Right lung (tissue), 10 donors: ENCODE measurements around the gene INSM2. TPM values are rescaled to one million over a fixed set of nuclear protein-coding genes. Genes with fewer than 3 reads are reported as not detected.

Source experiments
- DNase-seq, 2 donors: peaks; one replicate each; pipeline ENCODE4 v3.0.0-alpha.2; 2013
- long read RNA-seq, 8 donors: transcript quantifications; one replicate each; lab custom pipeline, GENCODE V29; 2026
- polyA plus RNA-seq, 5 donors: library from polyadenylated mRNA; unstranded; fragments of 120-200 nt; gene quantifications; one replicate each; pipeline versions ENCODE4 v1.2.1 to v1.2.3, GENCODE V29; 2013; ENCODE audit warnings: inconsistent platforms in 1 of 5, low replicate concordance in 1 of 5; ENCODE audit not compliant: insufficient read length in 5 of 5, insufficient read depth in 1 of 5

INSM2 gene, protein sequence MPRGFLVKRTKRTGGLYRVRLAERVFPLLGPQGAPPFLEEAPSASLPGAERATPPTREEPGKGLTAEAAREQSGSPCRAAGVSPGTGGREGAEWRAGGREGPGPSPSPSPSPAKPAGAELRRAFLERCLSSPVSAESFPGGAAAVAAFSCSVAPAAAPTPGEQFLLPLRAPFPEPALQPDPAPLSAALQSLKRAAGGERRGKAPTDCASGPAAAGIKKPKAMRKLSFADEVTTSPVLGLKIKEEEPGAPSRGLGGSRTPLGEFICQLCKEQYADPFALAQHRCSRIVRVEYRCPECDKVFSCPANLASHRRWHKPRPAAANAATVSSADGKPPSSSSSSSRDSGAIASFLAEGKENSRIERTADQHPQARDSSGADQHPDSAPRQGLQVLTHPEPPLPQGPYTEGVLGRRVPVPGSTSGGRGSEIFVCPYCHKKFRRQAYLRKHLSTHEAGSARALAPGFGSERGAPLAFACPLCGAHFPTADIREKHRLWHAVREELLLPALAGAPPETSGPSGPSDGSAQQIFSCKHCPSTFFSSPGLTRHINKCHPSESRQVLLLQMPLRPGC
- polyA plus RNA-seq, result not detected
- long read RNA-seq, donor 1, result 0 reads
- long read RNA-seq, donor 2, result 0 reads
- long read RNA-seq, donor 3, result 0 reads
- long read RNA-seq, donor 4, result 0 reads
- long read RNA-seq, donor 5, result 0 reads
- long read RNA-seq, donor 6, result 0 reads
- long read RNA-seq, donor 7, result 0 reads
- long read RNA-seq, donor 8, result 0 reads

DNA sequence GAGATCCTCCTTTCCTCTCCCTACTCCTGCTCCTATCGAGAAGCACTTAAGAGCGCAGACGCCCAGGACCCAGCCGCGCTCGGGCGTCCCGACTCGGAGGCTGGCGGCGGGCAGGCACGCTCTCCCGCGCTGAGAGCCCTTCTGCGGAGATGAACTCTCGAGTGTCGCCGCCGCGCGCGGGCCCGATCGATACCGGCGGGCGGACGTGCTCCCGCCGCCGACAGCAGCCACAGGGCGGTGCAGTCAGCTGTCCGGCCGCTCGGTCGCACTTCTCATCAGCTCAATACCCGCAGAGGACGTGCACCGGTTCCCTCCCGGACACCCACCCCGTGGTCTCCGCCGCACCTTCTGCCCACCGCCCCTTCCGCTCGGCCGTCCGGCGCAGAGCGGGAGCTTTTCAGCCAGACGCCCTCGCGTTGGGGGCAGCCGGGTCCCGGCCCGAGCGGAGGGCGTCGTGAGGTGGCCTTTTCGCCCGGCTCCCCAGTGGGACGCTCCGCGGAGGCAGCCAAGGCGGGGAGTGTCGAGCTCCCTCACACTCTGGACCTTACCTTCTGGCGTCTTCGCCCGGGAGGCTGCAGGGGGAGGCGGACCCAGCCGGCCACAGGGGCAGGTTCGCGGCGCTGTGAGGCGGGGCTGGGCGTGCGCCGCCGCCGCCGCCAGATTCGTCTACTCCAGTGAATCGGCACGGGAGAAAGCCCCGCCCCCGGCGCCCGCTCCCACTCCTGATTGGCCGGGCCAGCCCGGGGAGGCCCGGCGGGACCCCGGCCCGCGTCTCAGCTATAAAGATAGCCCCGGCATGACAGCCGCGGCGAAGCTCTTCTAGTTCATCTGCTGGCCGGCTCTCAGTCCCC, at the start of gene INSM2:
Gene INSM2 (plus strand): TSS at position 808 of the 851 bp plus-strand sequence. CDS start 89 bp downstream, outside the sequence.
- DNase-seq, result peak; percentile 10 to 14

DNA sequence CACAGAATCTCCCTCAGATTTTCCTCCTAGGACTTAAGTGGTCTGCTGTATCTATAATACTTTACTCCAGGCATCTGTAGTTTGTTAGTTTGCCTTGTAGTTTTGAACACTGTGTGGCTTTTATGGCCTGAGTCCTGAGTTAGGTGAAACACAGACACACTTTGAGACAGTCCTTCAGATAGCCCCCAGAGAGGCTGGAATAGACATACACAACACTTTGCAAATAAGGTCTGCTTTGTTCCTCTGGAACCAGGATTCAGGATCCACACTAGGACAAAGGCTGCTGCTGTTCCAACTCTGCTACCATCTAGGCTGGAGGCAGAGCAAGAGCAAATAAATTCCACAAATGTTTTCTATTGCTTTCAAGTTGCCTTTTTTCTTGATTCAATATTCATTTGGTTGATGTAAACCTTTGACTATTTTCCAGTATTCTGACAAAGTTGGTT, 41.4 kb upstream of the INSM2 start:
- DNase-seq, result no peak

DNA sequence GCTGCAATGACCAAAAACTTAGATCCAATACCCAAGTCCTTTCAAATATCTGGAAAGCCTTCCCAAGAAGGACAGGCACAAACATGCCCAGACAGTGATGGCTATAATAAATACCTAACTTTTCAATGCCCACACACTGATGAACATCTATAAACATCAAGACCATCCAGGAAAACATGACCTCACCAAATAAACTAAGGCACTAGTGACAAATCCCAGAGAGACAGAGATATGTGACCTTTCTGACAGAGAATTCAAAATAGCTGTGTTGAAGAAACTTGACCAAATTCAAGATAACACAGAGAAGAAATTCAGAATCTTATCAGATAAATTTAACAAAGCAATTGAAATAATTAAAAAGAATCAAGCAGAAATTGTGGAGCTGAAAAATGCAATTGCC, 38.7 kb upstream of the INSM2 start:
- no peak for DNase-seq

DNA sequence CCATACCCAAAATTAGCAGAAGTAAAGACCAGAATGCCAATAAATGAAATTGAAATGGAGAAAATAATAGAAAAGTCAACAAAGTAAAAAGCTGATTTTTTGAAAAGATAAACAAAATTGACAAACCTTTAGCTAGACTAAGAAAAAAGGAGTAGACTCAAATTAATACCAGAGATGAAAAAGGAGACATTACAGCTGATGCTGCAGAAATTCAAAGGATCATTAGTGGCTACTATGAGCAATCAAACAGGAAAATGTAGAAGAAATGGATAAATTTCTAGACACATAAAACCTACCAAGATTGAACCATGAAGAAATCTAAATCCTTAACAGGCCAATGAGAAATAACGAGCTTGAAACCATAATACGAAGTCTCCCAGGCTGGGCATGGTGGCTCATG, 34.8 kb upstream of the INSM2 start:
- no peak for DNase-seq

DNA sequence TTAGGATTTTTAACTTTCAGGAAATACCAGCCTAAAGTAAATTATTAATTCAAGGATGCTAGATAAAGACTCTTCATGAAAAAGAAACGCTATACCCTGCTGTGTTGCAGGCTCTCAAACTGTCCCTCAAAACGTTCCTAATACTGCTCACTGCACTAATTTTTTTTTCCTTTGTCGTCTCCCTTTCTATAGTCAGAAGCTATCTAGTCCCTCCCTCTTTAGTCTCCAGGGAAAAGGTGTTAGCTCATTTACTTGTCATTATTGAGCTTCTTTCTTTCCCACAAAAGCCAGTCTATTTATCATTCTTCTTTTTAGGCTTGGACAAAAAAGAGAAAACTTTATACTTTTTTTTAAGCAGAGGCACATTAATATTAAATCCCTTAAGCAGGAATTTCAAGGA, 30.3 kb upstream of the INSM2 start:
- no peak for DNase-seq

DNA sequence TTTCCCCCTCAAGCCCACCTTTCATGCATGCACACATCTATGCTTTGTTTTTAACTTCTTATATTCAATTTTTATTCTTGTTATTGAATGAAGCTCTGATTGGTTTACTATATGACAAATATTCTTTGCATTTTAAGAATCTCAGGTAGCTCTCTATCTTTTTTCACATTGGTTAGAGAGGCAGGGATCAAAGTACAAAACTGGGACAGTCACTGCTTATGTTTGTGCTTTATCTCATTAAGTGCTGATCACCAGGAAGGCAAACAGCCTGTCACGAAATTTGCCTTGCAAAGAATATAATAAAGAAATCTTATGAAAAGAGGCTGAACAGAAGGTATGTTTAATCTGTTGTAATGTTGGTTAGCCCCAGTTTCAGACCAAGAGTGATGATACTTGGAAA, 29.7 kb upstream of the INSM2 start:
- no peak for DNase-seq

DNA sequence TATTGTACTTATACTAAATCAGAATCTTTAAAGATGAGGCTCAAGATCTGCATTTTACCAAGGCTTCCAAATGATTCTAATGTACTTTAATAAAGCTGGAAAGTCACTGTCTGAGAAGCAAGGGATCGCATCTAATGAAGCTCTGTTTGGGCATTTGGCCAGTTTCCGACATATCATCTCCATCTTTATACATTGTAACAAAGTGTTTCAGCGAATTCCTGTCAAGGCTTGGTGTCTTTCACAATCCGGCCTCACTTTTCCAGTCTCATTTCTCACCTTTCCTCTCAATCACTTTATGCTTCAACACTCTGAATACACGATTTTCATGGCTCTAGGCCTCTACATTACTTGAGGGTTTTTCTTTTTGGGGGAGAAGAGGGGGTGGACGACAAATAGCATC, 27.5 kb upstream of the INSM2 start:
- no peak for DNase-seq

DNA sequence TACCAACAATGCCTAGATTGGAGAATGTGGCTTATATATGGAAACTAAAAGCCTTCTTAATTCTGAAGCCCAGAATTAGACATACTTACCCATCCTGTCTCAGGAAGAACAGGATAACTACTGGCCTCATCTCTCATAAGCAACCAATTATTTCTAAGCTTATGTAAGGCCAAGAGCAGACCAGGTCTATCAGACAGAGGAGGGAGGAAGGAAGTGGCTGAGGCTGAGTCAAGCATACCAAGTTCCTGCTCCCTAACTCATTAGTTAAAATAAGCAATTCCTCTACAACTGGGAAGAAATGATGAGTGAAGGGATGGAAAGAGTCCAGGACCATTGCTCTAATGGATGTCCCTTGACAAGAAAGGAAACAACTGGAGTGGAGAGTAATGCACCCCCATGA, 27.0 kb upstream of the INSM2 start:
- no peak for DNase-seq

DNA sequence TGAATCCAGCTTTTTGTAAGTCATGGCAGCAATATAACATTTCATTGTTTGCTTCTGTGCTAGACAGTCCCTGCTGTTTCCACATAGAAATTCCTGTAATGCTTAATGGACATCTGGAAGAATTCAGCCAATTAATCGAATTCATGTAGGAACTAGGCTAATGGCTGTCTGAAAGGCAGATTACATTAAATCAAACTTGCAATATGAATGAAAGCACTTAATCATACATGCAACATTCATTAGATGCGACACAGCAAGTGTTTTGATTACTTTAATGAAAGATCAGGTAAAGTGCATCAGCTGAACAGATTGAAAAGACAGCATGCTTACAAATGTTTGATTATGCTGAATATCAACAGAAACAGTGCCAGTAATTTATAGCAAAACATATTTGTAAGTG, 24.1 kb upstream of the INSM2 start:
- no peak for DNase-seq

DNA sequence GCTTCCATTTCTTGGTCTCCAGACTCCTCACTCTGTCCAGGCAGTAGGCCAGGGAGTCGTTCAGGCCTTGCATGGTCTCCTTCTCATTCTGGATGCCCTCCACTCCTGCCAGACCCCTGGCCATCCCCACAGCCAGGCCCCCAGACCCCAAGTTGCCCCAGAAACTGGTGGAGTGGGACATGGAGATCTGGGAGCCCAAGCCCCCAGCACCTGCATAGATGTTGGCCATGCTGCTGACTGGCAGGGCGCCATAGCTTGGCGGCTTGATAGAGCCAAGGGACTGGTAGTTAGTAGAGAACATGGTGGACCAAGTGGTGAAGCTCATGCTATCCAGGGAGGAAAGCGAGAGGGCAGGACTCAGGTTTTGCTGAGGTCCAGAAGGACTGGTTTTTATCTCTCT, 21.2 kb upstream of the INSM2 start:
- no peak for DNase-seq

DNA sequence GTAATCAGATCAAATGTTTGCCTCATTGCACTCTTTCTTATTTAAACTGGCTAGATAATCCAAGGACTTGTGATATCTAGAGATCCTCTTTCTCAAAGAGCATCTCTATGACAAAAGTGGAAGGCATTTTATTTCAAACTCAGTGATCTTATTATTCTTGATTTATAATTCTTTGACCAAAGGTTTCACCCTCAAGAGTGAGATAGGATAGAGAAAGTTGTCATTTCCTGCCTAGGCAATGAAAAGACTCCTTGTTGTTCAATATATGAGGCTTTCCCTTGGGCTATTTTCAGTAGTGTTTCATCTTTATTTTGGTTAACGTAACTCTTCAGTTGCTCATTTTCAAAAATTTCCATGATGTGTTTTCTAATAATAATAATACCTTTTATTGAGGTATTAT, 18.0 kb upstream of the INSM2 start:
- no peak for DNase-seq

DNA sequence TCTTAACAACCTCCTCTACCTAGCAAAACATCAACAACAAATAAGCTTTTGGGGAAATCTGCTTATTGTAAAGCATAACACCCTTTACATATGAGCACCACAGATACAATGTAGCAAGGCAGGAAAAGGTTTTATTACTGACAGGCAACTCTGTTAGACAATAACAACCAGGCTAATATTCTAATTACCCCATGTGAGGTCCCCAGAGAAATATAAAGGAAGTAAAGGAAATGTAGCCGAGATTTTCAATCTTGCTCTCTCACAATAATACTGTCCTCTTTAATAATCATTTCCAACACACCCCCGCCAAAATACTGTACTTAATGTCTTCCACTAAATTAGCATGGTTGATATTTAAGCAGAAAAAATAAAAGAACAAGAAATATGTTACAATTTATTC, 14.0 kb upstream of the INSM2 start:
- no peak for DNase-seq

DNA sequence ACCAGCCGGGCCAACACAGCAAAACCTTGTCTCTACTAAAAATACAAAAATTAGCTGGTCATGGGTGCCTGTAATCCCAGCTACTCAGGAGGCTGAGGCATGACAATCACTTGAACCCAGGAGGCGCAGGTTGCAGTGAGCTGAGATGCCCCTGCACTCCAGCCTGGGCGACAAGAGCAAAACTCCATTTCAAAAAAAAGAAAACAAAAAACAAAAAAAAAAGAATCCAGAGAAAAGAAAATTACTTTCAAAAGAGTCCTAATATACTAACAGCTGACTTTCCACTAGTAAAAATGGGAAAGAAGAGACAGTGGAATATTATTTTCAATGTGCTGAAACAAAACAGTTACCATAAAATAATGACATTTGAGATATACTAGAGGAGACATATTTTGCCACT, 8.3 kb upstream of the INSM2 start:
- DNase-seq, result no peak

DNA sequence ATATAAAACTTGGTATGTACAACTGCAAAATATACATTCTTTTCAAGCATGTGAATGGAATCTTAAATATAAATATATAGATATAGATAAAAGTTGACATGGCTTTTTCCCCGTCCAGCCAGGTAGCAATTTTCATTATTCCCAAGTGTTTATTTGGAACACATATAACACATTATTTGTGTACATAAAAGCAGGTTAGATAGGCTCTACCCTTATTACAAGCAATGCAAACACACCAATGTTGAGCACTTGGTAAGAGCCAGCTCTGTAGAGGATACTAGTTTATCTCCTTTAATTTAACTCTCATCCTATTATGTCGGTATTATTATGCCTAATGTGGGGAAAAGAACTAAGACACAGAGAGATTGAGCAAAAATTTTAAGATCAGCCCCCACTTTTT, 7.0 kb upstream of the INSM2 start:
- DNase-seq, result no peak

DNA sequence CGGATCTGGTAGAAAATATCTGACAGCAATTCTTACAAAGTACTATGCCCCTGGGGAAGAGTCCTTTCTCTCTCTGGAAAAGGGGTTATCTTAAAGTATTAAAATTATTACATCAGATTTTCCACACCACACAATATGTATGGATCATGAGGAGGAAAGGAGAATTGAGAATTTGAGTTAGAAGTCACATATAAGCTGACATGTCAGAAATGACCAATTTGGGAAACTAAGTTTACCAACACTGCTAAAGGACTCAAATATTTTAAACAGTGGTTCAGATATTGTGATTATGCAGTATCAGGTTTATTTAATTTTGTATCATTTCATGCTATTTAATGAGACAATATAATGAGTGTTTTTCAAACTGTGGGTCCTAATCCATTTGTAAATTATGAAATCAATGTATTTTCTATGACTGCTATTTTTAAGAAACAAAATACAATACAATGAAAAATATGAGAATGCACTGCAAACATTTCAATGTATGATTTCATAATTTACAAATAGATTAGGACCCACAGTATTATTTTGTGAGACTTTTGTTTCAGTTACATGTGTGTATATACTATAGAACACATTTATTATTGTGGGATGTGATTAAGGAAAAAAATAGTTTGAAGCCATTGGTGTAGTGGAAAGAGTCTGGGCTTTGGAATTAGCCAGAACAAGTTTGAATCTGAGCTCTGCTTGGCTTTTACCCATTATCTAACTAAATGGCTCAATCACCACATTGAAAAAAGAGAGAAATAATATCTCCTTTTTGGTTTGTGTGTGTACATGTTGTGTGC, 1.8 kb upstream of the INSM2 start:
- DNase-seq, result no peak

DNA sequence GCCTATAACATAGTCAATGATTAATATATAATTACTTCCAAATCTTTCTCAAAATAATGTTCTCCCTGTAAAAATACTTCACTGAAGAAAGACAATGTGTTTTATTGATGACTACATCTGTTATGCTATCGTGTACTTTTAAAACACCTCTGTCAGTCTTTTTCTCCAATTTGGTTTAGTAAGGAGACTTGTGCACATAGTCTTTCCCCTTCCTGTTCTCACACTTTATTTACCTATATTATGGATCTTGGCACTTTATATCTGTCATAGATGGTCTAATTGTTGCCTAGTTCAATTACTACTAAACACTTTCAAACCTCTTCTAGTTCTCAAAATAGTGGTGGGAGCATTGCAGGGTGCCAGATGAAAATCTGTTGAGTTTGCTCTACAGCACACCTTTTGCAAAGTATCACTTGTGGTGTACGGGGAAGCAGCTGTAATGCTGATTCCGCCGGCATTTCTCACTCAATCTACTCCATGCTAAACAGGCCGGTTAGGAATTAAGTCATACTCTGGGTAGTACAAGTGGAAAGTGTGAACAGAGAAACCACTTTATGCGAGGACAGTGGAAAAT, 1.1 kb upstream of the INSM2 start:
- no peak for DNase-seq

DNA sequence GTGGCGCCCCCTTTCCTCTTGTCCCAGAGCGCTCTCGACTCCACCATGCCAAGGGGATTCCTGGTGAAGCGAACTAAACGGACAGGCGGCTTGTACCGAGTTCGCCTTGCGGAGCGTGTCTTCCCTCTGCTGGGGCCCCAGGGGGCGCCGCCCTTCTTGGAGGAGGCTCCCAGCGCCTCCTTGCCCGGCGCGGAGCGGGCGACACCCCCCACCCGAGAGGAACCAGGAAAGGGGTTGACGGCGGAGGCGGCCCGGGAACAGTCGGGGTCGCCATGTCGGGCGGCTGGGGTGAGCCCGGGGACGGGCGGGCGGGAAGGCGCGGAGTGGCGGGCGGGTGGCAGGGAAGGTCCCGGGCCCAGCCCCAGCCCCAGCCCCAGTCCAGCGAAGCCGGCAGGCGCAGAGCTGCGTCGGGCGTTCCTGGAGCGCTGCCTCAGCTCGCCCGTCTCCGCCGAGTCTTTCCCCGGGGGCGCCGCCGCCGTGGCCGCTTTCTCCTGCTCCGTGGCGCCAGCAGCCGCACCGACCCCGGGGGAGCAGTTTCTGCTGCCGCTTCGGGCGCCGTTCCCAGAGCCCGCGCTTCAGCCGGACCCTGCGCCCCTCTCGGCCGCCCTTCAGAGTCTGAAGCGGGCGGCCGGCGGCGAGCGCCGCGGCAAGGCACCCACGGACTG, 376 bp downstream of the INSM2 start:
- no peak for DNase-seq

DNA sequence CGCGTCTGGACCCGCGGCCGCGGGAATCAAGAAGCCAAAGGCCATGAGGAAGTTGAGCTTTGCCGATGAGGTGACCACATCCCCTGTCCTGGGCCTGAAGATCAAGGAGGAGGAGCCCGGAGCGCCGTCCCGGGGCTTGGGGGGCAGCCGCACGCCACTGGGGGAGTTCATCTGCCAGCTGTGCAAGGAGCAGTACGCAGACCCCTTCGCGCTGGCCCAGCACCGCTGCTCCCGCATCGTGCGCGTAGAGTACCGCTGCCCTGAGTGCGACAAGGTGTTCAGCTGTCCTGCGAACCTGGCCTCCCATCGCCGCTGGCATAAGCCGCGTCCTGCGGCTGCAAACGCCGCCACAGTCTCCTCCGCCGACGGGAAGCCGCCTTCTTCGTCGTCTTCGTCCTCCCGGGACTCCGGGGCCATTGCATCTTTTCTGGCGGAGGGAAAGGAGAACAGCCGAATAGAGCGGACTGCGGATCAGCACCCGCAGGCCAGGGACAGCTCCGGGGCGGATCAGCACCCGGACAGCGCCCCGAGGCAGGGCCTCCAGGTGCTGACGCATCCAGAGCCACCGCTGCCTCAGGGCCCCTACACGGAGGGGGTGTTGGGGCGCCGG, 1.0 kb downstream of the INSM2 start:
- DNase-seq, result peak; percentile 77

DNA sequence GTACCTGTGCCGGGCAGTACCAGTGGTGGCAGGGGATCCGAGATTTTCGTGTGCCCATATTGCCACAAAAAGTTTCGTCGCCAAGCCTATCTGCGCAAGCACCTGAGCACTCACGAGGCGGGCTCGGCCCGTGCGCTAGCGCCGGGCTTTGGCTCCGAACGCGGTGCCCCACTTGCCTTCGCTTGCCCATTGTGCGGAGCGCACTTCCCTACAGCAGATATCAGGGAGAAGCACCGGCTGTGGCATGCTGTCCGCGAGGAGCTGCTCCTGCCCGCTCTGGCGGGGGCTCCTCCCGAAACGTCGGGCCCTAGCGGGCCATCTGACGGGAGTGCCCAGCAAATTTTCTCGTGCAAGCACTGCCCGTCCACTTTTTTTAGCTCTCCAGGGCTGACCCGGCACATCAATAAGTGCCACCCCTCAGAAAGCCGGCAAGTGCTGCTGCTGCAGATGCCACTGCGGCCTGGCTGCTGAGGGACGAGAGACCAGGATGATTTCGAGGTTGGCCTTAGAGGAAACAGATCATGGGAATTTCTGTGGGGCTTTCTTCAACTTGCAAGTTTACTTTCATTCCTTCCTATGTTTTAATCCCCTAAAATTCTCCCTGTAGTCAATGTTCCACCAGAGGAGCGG, 1.6 kb downstream of the INSM2 start:
- DNase-seq, result no peak

DNA sequence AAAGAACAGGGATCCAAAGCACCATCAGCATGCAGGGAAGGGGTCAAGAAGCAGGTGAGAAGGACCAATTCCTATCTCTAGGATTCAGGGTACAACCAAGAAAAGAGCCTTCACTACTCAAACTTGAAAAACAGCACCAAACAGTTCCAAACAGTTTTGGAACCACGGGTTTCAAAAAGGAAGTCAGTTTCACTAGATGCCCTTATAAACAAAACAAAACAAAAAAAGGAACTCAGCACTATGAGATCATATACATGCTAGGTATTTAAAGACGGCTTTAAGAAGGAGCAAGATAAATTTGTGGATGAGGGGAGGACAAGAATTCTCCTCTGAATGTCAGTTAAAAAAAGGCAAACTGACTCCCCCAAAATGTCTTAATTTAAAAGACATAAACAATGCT, 6.0 kb downstream of the INSM2 start:
- DNase-seq, result no peak
